ENCODE data around the gene PLD4. TPM values are rescaled to one million over a fixed set of nuclear protein-coding genes. Genes with fewer than 3 reads are reported as not detected.
"Not testable (repeated sequence)": the region's sequence is repeated elsewhere in the genome, so short reads cannot be mapped to it uniquely, and the experiment has no call there.

The PLD4 gene
- total RNA-seq, 4 donors from 2014 or later: 1.3 to 10.9 TPM; not detected in 2

GRCh38 chr14:104887623-104888488 is 36.8 kb upstream of the PLD4 start:
- Histone ChIP-seq H3K9me3 (no peaks in the 10 kb centered on the region), H3K27ac (no peak overlapping the region), H3K4me1 (no peaks in the 10 kb centered on the region), H3K36me3 (no peaks in the 10 kb centered on the region), H3K27me3 (no peaks in the 10 kb centered on the region), H3K4me3 (no peak overlapping the region)
- DNase-seq: peak in 1 of 2 donors; percentile 13
- no peak for TF ChIP-seq POLR2A (IDR thresholded peaks at IDR 0.05)
- no peak for TF ChIP-seq CTCF (IDR thresholded peaks at IDR 0.05)
- intact Hi-C loops (cut with DNase I; ENCODE audit: low total_unique reads): no loop called here

- DNase-seq: peak in 1 of 2 donors; percentile 13
- Histone ChIP-seq H3K36me3 (no peaks in the 10 kb centered on the region), H3K4me1 (no peaks in the 10 kb centered on the region), H3K27me3 (no peaks in the 10 kb centered on the region), H3K27ac (no peak overlapping the region), H3K4me3 (no peak overlapping the region), H3K9me3 (no peaks in the 10 kb centered on the region)
- TF ChIP-seq POLR2A (IDR thresholded peaks at IDR 0.05) (no peak), CTCF (IDR thresholded peaks at IDR 0.05) (no peak)
- intact Hi-C loops (cut with DNase I; ENCODE audit: low total_unique reads): no loop called here
Measured at GRCh38 chr14:104888489-104889374, 35.9 kb upstream of the PLD4 start.

- H3K9me3 ChIP-seq: no peaks in the 10 kb centered on the region
- DNase-seq: peak in 1 of 2 donors; percentile 9
- no peaks in the 10 kb centered on the region for H3K4me1 ChIP-seq
- no peak overlapping the region for H3K4me3 ChIP-seq
- intact Hi-C loops (cut with DNase I; ENCODE audit: low total_unique reads): no loop called here
- no peaks in the 10 kb centered on the region for H3K36me3 ChIP-seq
- TF ChIP-seq POLR2A (IDR thresholded peaks at IDR 0.05) (no peak), CTCF (IDR thresholded peaks at IDR 0.05) (no peak)
- no peaks in the 10 kb centered on the region for H3K27me3 ChIP-seq
- no peak overlapping the region for H3K27ac ChIP-seq
Measured at GRCh38 chr14:104889375-104889757, 35.3 kb upstream of the PLD4 start.

GRCh38 chr14:104890292-104890691 is 34.4 kb upstream of the PLD4 start:
- H3K27me3 ChIP-seq; H3K27ac ChIP-seq; H3K4me1 ChIP-seq; intact Hi-C loops (cut with DNase I; ENCODE audit: low total_unique reads); DNase-seq; H3K36me3 ChIP-seq; H3K9me3 ChIP-seq; H3K4me3 ChIP-seq: not testable (repeated sequence)

- Histone ChIP-seq H3K9me3 (no peaks in the 10 kb centered on the region), H3K36me3 (no peaks in the 10 kb centered on the region), H3K4me1 (no peaks in the 10 kb centered on the region), H3K27me3 (no peaks in the 10 kb centered on the region), H3K4me3 (no peak overlapping the region), H3K27ac (no peak overlapping the region)
- TF ChIP-seq CTCF (IDR thresholded peaks at IDR 0.05) (no peak), POLR2A (IDR thresholded peaks at IDR 0.05) (no peak)
- peak in 1 of 2 donors; percentile 9 for DNase-seq
- intact Hi-C loops (cut with DNase I; ENCODE audit: low total_unique reads): no loop called here
Measured at GRCh38 chr14:104891121-104891551, 33.5 kb upstream of the PLD4 start.

All from uterus (tissue), 4 donors.